T-helper 2 cell (primary cell): ENCODE data around the gene UFD1.
"Not testable (repeated sequence)": the region's sequence is repeated elsewhere in the genome, so short reads cannot be mapped to it uniquely, and the experiment has no call there.

Experiments used
- DNase-seq, 5 experiments: peaks; one replicate each; pipeline versions ENCODE4 v3.0.0 to v3.0.0-alpha.2; 2012 to 2022

UFD1 gene

DNA sequence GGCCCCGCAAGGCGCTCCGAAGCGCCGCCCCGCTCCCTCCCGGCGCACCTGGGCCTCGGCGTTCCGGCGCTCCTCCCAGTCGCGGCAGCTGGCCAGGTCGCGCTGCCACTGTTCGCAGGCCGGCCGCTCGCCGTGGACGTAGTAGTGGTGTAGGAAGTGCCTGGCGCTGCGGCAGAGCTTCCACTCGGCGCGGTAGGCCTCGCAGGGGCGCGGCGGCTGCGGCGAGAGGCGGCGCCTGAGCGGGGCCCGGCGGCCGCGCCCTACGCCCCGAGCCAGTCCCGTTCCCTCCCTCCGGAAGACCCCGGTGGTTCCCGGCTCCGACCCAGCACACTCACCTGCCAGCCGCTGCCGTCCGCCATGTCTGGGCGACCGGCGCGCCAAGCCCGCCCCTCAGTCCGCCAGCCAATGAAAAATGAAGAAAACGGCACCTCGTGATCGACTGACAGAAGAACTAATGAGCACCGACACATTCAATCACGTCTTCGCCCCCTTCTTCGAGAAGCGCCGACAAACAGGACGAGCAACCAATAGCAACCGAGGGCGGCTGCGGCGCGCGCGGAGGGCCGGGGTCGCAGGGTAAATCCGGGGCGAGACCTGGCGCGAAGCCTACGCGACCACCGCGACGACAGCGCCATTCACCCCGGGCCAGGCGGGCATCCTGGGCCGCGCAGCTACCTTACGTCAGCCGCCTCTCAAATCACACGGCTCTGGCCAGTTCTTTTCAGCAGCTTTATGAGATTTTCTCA, 31.5 kb downstream of the UFD1 start, which contains the start of gene C22orf39:
Gene C22orf39 (minus strand): TSS at position 382 of the 746 bp plus-strand sequence. CDS start 23 bp downstream, at position 359.
- DNase-seq, result peak; percentile 73 to 95 (median 85)

DNA sequence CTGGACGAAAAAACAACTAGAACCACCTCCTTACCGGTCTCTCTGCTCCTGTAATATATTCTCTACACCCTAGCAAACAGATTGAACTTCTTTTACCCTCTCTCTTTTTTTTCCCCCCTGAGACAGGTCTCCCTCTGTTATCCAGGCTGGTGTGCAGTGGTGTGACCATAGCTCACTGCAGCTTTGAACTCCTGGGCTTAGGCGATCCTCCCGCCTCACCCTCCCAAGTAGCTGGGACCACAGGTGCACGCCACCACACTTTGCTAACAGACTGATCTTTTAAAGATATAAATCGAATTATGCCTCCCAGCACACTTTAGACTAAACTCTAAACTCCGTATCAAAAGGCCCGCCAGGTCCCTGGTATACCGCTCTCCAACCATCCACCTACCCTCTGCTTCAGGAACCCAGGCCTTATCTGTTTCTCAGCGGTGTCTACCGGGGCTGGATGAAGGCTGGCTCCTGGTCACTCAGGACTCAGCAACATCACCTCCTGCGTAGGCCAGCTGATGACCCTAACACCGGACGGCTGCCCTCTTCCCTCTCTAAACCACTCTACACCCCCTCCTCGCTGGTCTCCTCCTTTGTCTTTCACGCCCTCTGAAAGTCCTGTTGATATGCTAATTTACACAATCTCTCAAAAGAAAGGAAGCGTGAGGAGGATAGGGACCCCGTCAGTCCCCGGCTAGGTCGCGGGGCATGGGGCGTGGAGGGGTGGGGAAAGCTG, 32.2 kb downstream of the UFD1 start:
- no peak for DNase-seq

DNA sequence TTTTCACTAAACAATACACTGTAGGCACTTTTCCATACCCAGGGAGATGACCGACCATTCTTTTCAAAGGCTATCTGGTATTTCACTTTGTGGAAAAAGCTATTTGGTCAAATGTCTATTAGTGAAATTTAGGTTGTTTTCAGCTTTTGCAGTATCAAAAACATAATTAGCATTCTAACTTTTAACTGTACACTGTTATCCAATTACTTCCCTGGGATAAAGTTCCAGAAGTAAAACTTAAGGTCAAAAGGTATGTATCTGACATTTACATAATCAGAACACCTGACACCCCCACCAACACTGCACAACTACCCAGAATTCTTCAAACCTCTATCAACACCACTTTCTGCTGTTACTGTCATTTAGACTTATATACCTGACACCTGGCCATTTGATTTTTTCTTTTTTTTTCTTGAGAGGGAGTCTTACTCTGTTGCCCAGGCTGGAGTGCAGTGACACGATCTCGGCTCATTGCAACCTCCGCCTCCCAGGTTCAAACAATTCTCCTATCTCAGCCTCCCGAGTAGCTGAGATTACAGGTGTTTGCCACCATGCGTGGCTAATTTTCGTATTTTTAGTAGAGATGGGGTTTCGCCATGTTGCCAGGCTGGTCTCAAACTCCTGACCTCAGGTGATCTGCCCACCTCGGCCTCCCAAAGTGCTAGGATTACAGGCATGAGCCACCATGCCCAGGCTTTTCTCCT, 33.6 kb downstream of the UFD1 start:
- not testable (repeated sequence) for DNase-seq

DNA sequence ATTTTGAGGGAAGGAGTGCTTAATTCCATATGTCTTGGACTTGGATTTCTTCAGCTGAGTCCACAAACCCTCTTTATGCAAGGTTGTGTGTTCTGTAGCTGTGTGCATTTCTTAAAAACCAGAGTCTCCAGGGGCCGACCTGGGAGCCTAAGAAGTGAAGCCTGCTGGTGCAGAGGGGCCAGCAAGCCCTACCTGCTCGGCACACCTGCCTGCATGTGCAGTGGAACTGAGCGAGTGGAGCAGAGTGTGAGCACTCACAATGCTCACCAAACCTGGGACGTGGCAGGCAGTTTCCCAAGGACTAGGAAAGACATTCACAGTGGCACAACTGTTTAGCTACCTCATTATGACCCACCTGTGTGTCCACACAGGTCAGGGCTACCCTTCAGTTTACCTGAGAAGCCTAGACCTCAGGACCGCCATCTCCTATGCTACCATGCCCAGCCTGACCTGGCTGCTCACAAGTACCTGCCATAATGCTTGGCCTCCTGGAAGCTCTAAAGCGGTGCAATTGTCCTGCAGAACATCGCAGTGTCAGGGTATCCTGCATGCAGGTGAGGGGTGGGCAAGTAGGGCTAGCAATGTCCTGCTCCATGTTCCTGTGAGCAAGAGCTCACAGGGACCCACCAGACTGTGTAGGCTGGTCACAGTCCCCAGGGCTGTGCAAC, 35.3 kb downstream of the UFD1 start:
- DNase-seq, result no peak

DNA sequence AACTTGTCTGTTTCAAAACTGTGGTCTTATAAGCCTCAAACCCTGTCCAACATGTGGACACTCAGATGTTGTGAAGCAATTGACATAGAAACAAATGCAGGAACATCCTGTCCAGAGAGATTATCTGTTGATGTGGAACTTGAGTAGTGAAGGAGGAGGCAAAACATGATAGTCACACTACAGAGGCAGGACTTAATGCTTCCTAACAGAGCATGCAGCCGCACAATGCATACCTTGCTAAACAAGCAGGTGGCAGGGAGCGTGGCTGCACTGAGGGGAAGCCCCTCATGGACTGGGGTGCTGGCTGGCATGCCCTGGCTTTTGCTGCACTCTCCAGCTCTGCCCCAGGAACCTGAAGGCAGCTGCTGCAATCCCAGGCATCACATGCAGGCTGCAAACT, 36.8 kb downstream of the UFD1 start:
- no peak for DNase-seq

DNA sequence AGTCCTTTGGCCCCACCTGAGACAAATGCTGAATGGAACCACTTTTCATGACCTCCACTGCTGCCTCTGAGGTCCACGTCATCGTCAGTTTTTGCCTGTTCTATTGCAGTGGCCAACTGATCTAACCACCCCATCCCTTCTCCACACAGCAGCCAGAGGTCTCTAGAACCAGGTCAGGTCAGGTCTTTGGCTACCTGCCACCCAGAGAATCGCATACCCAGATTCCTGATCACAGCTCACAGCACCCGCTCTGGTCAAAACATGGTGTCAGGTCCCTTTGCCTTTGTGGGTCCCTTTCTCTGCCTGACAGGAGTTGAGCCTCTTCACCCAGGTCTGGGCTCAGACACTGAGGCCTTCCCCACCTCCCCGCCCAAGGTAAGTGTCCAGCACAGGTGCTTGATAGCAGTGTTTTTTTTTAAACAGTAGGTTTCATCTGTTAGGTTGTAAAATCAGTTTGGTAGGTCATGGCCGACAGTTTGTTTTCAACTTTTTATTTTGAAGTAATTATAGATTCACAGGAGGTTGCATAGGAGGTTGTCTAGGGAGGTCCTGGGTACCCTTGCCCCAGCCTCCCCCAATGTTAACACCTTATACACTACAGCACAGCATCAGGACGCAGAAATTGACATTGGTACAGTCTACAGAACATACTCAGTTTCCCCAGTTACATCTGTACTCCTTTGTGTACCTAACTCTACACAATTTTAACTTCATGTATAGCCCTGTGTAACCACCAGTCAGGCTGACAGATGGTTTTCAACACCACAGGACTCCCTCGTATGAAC, 38.4 kb downstream of the UFD1 start:
- DNase-seq, result no peak

DNA sequence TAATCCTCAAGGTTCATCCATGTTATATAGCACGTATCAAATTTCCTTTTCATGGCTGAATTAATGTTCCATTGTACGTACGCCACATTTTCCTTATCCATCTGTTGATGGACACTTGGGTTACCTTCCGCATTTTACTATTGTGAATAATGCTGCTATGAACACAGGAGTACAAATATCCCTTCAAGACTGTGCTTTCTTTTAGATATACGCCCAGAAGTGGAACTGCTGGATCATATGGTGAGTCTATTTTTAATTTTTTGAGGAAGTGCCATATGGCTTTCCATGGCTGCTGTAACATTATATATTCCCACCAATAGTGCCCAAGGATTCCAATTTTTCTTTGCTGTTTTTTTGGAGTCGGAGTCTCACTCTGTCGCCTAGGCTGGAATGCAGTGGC, 40.7 kb downstream of the UFD1 start:
- DNase-seq, result no peak

DNA sequence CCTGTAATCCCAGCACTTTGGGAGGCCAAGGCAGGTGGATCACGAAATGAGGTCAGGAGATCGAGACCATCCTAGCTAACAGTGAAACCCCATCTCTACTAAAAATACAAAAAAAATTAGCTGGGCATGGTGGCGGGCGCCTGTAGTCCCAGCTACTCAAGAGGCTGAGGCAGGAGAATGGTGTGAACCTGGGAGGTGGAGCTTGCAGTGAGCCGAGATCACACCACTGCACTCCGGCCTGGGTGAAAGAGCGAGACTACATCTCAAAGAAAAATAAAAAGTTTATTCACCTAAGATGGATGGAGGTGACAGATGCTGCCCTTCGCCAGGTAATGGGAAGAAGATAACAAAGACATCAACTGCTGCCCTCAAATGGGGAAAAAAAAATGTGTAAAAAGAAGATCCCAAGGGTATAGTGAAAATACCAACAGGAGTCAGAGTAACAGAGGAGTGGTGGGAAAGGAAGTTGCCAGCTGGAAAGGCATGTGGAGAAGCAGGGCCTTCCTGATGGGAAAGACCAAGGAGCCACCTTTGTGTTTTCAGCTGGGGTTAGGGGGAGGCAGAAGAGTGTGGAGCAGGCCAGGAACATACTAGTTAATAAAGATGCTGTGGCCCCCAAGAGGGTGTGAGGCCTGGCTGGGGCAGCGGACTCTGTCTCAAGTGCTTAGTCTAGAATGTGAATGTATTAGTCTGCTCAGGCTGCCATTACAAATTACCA, 42.4 kb downstream of the UFD1 start:
- DNase-seq, result not testable (repeated sequence)

DNA sequence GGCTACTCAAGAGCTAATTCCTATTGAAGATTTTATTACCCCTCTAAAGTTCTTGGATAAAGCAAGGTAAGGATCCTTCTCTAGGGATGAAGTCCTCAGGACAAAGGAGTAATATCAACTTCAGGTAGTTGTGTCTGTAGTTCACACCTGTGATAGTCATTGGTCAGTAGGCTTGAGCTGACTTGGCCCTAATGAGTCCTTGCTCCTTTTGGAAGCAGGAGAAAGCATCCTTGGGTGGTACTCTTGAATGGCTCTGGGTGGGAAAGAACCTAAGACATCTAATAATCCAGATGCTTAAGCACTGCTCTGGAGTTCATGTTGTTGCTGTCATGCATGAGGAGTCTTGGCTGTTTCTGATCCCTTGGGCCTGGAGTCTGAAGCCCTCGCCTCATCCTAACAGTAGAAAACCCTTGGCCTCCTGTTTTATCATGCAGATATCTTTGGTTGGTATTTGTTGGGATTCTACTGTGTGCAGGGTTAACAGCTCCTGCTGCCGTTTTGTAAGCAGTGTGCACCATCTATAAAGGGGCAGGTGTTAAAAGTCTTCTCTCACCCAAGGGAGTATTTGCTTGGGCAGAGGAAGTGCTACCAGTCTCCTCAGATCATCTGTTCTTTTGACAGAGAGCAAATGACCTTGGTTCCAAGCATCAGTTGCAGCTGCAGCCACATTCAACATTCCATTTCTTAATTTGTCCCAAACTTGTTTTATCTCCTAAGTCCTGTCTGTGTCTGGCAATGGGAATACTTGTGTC, 44.0 kb downstream of the UFD1 start:
- DNase-seq, result no peak

DNA sequence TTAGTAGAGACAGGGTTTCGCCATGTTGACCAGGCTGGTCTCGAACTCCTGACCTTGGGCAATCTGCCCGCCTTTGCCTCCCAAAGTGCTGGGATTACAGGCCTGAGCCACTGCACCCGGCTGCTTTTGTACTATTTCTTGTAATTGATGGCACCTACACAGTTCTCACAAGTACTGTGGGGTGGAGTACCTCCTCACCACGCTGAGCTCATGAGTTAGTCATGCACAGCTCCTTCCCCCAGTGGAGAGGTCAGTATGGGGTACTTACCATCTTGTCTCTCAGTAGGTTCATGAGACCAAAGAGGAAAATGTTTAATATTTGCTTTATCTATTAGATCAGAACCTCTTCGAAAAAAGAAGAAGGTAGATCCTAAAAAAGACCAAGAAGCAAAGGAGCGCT, 44.6 kb downstream of the UFD1 start:
- DNase-seq, result no peak

DNA sequence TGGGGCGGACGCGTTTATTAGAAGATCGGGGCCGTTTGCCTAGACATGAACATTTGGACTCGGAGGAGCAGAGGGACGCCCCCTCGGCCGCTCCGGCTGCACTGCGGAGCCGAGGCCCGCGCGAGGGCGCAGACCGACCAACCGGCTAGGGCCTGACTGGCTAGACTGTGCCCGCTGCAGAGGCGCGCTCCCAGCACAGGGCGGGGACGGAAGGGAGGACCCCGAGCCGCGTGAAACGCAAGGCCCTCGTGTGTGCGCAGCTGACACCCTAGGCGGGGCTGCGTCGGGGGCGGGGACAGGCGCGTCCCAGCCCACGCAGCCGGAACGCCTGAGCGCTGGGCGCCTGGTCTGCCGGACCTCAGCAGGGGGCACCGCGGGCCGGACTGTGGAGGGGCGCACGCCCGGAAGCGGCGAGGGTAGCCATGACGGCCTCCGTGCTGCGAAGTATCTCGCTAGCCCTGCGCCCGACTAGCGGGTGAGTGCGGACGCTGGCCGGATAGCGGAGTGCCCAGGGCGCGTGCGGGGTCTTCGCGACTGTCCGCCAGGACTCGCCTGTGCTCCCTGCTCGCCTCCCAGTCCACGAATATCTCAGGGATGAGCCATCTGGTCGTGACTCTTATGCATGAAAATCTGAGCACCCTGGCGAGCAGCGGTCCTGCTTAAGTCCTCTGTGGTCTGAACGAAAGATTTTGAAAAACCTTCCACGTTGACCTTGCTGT, 46.7 kb downstream of the UFD1 start, which contains the start of gene MRPL40:
Gene MRPL40 (plus strand): TSS at position 413 of the 719 bp plus-strand sequence. CDS start 10 bp downstream, at position 423.
- peak; percentile 66 to 96 (median 78) for DNase-seq

DNA sequence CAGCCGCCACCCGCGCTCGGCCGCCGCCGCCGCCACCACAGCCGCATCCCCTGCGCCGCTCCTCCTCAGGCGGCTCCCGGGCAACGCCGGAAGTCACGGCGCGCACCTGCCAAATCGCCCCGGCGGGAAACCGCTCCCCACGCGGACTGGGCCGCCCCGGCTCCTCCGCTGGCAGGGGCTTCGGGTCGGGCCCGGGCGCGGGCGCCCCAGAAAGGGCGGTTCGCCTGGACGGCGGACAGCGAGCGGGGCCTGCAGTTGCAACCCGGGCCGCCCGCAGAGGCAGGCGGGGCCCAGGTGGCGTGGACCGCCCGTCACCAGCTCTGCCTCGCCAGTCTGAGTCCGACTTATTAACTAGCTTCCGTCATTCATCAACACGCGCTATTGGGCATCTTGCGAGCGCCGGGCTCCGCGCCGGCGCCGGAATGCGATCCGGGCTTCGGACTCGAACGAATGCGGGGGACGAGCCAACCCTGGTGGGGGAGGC, 47.3 kb downstream of the UFD1 start, which contains the start of gene HIRA:
Gene HIRA (minus strand): TSS at position 85 of the 484 bp plus-strand sequence. CDS start 257 bp downstream, outside the sequence.
- DNase-seq, result peak; percentile 72 to 90 (median 78)

DNA sequence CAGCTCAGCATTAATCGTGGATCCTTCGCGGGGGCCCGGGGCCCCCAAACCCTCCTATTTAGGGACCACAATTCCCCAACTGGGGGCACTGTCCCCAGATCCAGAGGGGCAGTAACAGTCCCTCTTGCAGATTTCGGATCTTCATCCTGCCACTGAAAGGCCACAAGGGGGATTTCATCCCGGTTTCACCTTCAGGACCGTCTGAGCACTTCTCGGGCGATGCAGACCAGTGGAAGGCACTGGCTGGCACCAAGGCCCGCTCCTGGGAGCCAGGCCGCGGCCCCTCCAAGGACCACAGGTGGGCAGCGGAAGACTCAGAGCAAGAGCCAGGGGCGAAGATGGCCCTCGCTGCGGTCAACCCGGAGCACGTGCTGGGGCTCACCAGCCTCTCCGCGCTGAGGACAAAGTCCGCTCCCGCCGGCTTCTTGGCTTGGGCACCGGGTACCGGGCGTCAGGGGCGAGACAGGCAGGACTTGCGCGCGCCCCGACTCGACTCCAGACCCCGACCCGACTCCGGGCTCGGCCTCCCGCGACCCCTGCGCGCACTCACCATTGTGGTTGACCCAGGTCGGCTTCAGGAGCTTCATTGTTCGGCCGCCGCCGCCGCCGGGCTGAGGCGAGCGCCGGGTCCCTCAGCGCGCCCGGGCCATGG, 48.0 kb downstream of the UFD1 start:
- peak in 3 of 5 experiments; percentile 9 to 40 (median 18) for DNase-seq

DNA sequence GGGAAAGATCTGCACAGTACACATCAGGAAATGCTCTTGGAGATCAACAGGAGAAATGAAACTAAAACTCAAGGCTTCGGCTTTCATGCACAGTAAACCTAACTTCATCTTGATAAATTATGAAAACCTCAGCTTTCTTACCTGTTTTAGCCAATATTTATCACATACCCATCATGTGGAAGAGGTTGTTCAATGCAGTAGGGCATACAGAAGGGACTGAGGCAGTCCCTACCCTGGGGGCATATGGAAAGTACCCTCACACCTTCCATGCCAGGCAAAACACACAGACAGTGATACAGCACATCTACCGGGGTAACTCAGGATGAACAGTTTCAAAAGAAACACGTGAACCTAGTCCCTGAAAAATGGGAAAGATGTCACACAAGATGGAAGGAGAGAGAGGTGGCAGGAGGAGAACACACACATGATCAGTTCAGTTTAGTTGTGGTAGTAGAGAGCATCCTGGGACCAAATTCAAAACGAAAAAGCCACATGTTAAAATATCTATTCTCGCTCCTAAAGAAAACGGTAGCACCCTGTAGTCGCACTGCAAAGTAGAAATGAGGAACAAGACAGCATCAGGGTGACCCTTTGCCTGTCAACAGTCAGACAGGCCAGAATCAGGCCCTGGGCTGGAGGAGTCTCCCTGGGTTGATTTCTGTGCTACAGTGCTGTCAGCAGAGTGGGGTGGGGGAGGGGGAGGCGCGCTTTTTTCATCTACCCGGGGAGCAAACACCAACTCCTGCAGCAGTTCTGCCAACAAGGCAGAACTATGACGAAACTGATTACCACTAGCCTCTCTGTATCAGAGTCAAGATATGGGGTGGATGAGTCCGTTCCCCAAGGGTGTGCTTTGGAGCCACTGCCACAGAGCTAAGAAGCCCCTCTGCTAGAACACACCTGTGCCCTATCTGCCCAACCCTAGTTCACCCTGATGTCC, 48.8 kb downstream of the UFD1 start:
- DNase-seq, result peak in 3 of 5 experiments; percentile 27 to 89 (median 37)

DNA sequence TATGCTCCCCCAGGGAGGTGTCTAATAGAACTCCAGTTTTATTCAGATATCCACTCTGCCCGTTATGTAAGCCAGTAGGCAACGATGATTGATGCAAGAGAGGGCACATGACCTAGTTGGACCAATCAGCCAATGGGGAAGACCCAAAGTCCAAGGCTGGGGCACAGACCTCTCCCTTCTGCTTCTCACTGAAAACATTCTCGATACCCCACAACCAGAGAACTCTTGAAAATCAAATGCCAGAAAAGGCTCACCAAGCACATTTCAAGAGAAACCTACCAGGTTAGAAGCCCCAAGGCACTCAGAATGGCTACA, 54.9 kb downstream of the UFD1 start:
- DNase-seq, result no peak

DNA sequence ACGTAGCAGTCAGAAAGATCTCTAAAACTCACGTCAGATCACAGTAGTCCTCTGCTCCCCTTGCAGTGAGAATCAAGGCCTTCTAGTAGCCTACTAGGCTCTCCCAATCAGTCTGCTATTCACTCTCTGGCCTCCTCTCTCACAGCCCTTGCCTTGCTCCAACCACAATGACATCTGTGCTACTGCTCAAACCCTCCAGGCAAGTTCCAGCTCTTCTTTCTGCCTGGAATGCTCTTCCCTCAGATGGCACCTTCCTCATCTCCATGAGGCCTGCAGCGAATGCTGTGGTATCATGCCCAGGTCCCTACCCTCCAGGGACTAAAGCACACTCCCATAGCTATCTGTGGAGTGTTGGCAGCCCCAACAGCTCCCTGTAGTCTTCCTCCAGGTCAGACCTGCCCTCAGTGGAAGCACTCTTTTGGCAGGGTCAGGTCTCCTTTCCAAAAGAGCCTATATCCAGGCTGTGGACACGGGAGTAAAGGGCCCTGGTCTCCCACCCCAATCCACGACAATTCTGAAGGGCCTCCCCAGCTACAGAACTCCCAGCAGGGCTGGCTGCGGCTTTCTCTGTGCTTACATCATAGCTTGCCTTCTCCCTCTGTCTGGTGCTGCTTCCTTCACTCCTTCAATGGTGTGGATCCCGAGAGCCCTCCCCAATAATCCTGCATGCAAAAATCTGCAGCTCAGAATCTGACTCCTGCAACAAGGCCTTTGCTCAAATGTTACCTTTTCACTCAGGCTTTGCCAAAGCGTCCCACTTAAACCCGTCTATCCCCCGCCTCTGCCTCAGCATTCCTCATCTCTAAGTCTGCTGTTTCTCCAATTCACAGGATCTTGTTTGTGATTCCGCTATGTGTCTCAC, 56.3 kb downstream of the UFD1 start:
- peak in 1 of 5 experiments; percentile 36 for DNase-seq

DNA sequence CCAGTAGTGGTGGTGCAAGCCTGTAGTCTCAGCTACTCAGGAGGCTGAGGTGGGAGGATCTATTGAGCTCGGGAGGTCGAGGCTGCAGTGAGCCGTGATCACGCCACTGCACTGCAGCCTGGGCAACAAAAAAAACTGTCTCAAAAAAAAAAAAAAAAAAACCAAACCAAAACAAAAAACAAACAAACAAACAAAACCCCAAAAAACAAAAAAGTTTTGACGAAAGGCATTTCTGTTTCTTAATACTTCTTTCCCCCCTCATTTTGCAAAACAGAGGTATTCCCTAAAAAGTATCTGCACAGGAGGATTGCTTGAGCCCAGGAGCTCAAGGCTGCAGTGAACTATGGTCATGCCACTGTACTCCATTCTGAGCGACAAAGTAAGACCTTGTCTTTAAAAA, 58.7 kb downstream of the UFD1 start:
- no peak for DNase-seq
